GM12873 (cell line): ENCODE results near the gene PRKCE.

Experiments
- CTCF ChIP-seq: IDR thresholded peaks from 2 replicates; pipeline ENCODE4 v1.5.1; 2012; ENCODE audit warnings: low read depth, mild to moderate bottlenecking, moderate library complexity, low read length, control low read depth; ENCODE audit not compliant: insufficient read depth; ENCODE audit errors: missing control alignments

PRKCE gene

GRCh38 chr2:46230677-46231425 lies 579.4 kb downstream of the PRKCE start:
- no peak for TF ChIP-seq CTCF

- TF ChIP-seq CTCF: no peak
Observed at GRCh38 chr2:46231721-46232120, 580.2 kb downstream of the PRKCE start.

GRCh38 chr2:46232860-46233259 lies 581.4 kb downstream of the PRKCE start:
- no peak for TF ChIP-seq CTCF

- no peak for TF ChIP-seq CTCF
Observed at GRCh38 chr2:46236006-46236875, 584.8 kb downstream of the PRKCE start.

GRCh38 chr2:46236876-46237859 lies 585.7 kb downstream of the PRKCE start:
- TF ChIP-seq CTCF: no peak
